HG02884 (cell line): ENCODE data around the gene DLK2.
"Not testable (repeated sequence)": the region's sequence is repeated elsewhere in the genome, so short reads cannot be mapped to it uniquely, and the experiment has no call there.

Experiments used
- ATAC-seq: cut with Tn5 transposase; IDR thresholded peaks from one replicate; pipeline ENCODE4 v1.9.1; 2021; ENCODE audit warnings: mild to moderate bottlenecking, moderate library complexity; ENCODE audit not compliant: unreplicated experiment

The DLK2 gene

DNA sequence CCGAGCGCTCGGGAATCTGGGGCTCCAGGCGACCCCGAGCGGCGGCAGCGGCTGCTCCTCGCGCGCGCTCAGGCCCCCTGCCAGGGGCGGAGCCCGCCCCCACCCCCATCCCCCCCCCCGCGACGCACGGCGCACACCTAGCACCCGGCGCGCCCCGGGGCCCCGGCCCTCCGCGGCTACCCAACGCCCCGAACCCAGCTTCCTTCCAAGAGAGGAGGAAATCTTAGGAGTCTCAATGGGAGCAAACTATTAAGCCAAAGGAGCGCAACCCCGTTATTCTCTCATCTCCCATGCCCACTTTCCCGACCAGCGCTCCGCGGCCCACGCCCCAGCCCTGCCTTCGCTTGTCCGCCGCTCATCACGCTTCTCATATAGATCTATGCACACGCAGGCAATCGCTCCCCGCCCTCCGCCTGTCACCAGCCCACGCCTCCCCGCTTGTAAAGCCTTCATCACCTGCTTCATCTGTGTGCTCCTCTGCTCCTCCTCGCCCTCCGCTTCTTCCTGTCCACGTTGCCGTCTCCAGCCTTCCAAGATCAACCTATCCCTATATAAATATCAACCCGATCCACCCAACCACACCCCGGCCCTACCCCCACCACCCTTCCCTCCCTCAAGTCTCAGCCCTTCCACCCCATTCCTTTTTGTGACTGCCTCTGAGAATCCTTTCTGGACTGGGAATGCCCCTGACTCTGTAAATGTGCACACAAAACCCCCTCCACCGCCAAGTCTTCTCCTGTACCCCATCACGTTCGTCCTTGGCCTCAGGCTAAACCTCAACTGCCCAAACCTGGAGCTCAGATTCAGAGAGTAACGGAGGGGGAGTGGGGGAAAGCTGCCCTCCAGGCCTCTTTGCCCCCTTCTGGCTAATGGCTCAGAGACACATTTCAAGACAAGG is at the start of gene DLK2:
Gene DLK2, minus strand, starts transcription at position 18 of the 898 bp plus-strand sequence. CDS start 723 bp downstream, outside the sequence.
- no peak for ATAC-seq

DNA sequence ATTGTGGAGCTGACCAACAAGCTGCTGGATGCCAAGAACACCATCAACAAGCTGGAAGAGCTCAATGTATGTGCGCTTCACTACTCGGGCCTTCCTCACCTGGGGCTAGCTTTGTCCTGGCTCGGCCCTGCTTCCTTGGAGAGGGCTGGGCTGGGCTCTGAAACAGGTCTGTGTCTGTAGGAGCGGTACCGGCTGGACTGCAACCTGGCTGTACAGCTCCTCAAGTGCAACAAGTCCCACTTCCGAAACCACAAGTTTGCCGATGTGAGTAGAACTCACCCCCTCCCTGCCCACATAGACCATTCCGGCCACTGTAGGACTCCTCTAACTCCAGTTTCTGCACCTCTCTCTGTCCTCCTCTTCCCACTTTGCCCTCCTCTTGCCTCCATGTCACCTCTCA is 48.1 kb upstream of the DLK2 start:
- ATAC-seq: no peak

DNA sequence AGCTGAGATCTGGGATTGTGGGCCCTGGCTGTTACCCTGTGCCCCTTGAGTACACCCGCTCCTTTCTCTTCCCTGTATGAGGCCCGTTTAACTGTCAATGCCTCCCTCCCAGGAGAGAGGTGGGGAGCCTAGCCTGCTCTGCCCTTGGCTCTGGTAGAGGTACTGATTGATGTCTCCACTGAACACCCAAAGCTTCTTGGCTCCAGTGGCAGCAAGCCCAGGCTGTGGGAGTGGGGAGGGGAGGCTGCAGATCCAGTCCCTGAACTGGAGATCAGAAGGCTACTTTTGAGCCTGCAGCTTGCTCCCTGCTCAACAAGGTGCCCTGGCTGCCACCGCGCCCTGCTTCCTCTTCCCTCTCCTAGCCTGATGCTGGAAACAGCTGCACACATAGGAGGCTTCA is 47.3 kb upstream of the DLK2 start:
- ATAC-seq: no peak

DNA sequence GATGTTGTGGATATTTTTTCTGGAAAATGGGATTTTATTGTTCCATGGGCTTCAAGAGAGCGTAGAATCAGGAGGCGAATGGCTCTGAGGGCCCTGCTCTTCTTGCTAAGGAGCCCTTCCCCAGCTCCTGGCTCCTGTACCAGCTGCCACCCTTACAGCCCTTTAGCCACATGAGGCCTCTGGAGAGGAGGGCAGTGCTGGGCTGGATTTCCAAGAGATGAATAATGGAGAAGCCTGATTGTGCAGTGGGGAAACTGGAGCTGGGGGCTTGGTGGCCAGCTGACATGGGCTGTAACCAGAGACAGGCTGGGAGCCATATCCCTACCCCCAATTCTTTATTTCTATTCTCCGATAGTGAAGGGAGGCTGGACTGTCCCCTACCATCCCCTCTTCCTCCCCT is 45.6 kb upstream of the DLK2 start:
- no peak for ATAC-seq

DNA sequence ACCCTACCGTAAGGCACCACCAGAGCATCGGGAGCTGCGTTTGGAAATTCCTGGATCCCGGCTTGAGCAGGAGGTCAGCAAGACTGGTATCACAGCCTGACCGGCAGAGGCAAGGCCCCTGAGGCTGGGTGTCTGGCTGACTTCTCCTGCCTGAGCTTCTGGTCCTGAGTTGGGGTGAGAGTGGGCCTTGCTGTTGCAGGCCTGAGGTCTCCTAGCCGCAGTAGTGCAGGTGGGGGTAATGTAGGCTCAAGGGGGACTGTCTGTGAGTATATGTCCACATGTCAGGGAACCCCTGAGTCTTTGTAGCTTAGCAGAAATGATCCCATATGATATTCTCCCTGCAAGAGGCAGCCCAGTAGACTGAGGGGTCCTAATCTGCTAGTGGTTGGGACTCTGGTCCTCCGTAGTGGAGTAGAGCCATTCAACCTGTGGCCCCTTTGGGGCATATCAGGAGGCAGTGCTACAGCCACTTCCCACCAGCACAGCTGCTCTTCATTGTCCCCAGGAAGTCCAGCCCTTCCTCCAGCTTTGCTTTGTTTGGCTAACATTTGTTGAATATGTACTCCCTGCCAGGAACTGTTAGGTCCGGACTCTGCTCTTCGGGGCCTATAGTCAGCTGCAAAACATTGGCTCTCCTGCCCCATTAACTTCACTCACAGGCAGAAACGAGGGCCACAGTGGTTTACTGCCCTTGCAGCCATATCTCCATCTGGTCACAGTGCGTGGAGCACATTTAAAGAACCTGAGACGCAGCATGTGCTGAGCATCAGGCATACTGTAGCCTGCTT is 43.9 kb upstream of the DLK2 start:
- ATAC-seq: no peak

DNA sequence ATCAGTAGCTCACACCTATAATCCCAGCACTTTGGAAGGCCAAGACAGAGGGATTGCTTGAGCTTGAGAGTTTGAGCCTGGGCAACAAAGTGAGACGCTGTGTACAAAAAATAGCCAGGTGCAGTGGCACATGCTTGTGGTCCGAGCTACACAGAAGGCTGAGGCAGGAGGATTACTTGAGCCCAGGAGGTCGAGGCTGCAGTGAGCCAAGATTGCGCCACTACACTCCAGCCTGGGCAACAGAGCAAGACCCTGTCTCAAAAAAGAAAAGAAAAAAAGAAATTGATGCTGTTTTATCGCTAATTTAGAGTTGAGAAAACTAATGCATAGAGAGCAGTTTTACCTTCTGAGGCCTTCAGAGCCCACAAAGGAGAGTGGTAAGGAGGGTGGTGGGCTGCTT is 42.9 kb upstream of the DLK2 start:
- not testable (repeated sequence) for ATAC-seq

GRCh38 chr6:43497689-43498088 is 42.3 kb upstream of the DLK2 start:
- ATAC-seq: no peak

- ATAC-seq: no peak
These were observed 41.7 kb upstream of the DLK2 start for GRCh38 chr6:43497129-43497396.

DNA sequence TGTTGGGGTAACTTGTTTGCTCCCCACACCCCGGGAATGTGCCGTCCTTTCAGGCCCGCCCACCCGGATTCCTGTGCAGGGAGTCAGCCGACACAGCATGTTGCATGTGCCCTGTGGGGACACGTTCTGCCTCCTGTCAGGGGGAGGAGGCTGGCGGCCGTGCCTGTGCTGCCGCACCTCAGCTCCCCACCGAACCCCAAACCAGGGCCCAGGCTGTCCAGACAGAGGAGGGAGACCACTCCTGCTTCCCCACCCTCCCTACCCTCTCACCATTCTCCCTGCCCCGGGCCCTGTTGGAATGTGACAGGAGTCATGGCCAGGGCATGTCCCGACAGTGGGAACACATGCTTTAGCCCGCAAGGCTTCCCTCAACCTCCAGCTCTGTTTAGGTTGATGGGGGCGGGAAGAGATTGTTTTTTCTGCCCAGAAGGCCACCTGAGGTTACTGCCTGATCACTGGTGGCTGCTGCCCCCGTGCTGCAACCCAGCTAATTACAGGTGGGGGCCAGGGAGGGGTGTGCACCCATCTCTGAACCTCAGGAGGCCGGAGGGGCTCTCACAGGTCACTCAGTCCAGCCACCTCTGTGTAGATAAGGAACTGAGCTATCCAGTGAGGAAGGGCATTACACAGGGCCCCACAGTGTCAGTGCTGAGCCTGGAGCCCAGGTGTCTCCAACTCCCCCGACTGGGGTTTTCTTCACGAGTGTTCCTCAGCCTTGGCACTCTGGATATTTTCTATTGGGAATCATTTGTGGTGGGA is 41.2 kb upstream of the DLK2 start:
- ATAC-seq: no peak

DNA sequence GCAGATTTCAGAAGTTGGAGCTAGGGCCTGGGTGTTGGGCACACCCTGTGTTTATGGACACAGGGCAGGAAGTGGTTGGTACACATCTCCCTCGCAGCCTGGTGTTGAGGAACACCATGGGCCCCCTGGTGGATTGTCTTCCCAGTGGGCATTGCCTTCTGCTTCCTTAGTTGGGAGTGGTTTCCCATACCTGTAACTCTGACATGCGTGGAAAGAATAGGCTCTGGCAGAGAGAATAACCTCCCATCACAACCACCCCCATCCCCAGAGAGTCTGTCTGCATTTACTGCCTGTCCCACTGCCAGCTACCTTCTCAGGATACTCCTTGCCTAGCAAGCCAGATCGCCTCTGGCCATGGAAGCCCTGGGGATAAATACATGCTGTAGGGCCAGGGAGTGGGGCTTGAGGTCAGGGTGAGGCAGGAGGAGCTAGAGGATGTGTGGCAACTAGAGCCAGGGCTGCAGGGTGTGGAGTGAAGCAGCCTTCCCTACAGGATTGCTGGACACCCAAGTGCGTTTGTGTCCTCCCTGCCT is 40.1 kb upstream of the DLK2 start:
- ATAC-seq: no peak

- no peak for ATAC-seq
These were observed 39.4 kb upstream of the DLK2 start for GRCh38 chr6:43494766-43495165.

DNA sequence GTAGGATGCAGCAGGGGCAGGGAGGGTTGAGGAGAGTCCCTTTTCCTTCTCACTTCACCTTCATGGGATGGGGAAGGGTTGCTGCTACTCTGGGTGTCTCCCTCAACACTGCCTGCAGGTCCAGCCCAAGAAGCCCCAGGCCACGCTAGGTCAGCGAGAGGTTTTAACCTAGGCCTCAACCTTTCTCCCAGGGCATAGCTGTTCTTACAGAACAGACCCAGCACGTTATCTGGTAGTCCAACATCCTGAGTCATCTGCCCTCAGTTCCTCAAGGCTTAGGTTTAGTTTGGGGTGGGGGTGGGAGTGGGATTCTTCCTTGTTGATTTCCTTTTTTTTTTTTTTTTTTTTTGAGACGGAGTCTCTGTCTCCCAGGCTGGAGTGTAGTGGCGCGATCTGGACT is 39.0 kb upstream of the DLK2 start:
- ATAC-seq: no peak

- ATAC-seq: no peak
These were observed 38.5 kb upstream of the DLK2 start for GRCh38 chr6:43493833-43494232.

- ATAC-seq: no peak
These were observed 37.9 kb upstream of the DLK2 start for GRCh38 chr6:43493230-43493629.

GRCh38 chr6:43492673-43493072 is 37.3 kb upstream of the DLK2 start:
- ATAC-seq: no peak

GRCh38 chr6:43491750-43492661 is 36.7 kb upstream of the DLK2 start:
- ATAC-seq: no peak

GRCh38 chr6:43490523-43490939 is 35.2 kb upstream of the DLK2 start:
- ATAC-seq: no peak

GRCh38 chr6:43489277-43490072 is 34.1 kb upstream of the DLK2 start:
- no peak for ATAC-seq

DNA sequence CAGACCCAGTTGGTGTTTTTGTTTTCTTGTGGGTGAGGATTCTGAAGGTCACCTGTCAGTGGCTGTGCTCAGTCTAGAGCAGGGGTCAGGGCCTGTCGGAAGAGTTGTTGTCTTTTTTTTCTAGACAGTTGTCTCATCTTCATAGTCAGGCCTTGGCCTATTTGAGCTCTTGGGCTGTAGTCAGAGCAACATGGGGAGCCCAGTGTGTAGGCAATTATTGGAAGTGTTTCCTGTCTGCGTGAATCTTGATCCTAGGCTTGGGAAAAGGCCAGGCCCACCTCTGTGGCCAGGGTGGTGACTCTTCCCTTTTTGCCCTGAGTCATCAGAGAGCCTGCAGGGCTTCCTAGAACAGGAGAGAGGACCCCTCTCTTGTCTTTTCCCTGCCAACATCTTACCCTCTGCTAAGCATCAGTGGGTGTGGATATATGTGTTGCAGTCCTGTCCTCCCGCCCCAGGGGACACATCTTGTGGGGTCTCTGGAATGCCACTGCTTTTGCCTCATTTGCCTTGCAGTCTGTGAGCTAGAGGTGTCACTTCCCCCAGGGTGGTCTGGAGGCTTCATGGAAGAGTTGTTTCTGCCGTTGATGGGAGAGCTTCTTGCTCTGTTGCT is 33.4 kb upstream of the DLK2 start:
- no peak for ATAC-seq
